Activated CD4-positive, alpha-beta T cell treated with anti-CD3 and anti-CD28 coated beads, Interleukin-2, amount 50 U/mL, for 1 hour (primary cell): ENCODE results near the gene TAB2.
"Not testable (repeated sequence)": the region's sequence is repeated elsewhere in the genome, so short reads cannot be mapped to it uniquely, and the experiment has no call there.

ENCODE experiments used
- DNase-seq: peaks from one replicate; pipeline ENCODE4 v3.0.0-alpha.2; 2020

Gene TAB2

DNA sequence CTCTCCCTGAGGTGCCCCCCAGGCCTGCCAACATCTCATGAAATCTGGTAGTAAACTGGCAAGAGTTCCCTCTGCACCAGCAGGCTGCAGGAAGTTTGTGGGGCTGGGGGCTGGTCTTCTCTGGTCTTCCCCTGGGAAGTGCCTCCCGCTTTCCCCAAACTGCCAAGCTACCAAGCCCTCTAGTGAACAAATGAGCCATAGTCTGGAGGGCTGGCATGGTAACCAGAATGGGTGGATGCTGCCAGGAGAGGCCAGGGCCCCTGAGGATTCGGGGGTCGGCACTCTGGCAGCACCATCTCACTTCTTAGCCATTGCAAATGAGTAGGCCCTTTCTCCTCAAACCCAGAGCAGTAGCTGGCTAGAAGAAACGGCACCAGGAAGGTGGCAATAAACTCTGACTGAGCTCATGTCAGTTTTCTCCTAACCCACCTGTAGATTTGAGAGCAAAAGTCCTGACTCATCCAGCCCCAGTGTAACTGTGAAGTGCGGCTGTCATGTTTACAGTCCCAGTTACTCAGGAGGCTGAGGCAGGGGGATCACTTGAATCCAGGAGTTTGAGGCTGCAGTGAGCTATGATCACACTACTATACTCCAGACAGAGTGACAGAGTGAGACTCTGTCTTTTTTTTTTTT is 131.4 kb downstream of the TAB2 start:
- DNase-seq: no peak

DNA sequence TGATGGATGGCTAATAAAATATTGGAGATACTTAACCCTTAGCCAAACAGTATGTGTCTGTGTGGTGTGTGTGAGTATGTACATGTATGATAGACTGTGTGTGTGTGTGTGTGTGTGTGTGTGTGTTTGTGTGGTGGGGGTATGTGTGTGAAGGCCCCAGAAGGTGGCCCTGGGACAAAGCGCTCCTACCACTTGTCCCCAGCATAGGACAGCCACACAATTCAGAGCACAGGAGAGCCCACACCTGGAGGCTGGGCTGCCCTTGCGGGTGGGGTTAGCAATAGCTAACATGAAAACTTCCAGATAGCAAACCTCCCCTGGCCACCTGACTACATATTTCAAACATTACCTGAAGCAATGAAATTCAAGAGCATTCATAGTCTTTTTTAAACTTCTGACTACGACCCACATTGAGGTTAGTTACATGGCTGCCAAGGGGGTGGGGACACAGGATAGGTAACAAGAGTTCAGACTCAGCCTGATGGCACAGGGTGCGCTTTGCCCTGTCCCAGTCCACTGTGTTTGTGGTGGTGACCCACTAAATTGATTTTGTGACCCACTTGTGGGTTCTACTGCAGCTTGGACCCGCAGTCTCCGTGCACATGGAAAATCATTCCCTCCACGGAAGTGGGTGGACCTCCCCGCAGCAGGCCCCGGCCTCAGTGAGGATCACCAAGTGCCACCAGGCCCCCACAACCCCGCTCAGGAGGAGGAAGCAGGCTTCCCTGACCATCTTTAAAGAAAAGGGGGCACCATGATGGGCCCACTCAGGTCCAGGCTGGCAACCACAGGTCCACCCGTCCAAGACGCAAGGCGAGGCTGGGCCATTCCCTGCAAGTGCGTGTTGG is 132.5 kb downstream of the TAB2 start:
- no peak for DNase-seq

DNA sequence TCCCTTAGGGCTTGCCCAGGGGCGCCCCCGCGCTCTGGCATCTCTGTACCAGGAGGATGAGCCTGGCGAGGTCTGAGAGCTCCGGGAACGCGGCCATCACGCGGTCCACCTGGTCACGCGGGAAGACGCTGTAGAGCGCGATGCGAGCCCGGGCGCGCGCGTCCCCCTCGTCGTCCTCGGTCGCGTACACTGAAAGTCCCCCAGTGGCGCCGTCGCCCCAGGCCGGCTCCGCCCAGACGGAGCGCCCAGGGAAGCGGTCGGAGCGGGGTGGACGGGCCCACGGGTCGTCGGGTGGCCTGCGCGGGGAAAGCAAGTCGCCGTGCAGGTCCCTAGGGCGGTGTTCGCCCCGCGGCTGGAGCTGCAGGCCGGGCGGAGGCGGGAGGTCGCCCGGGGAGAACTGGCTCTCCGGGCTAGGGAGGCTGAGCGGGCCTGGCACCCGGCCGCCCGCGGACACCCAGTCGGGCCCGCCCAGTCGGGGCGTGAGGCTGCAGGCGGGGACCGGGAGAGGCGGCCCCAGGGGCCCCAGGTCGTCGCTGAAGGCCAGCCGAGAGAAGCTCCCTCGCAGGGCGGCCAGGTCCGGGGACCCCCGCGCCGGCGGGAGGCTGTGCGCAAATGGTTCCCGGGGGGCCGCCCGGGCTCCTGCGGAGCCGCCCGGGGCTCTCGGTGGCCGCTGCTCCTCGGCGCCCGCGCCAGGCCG is 133.3 kb downstream of the TAB2 start:
- DNase-seq: no peak

DNA sequence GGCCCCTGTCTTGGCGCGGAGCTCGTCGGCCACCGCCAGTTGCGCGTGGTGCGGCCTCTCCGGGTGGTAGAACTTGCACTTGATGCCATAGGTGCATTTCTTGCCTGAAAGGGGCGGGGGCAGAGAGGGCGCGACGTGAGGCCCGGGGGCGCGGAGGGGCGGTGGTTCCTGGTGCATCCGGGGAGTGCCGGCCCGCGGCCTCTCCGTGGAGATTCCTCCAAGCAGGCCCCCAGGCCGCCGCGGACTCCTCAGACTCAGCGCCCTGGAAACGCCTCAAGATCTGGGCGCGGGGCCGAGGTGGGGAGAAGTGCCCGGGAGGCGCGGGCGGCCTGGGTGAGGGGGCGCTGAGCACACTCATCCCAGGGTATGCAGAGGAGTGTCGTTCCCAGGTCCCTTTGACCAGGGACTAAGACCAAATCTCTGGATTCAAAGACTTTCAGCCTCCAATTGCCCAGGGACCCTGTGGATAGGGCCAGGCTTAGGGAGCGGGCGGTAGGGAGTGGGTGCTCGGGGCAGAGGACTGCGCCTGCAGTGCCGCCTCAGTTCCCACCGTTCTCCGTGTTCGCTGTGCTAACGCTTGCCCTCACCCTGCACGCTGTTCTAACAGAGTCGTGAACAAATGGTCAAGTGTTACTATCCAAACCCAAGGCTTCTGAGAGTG is 134.0 kb downstream of the TAB2 start:
- DNase-seq: no peak

DNA sequence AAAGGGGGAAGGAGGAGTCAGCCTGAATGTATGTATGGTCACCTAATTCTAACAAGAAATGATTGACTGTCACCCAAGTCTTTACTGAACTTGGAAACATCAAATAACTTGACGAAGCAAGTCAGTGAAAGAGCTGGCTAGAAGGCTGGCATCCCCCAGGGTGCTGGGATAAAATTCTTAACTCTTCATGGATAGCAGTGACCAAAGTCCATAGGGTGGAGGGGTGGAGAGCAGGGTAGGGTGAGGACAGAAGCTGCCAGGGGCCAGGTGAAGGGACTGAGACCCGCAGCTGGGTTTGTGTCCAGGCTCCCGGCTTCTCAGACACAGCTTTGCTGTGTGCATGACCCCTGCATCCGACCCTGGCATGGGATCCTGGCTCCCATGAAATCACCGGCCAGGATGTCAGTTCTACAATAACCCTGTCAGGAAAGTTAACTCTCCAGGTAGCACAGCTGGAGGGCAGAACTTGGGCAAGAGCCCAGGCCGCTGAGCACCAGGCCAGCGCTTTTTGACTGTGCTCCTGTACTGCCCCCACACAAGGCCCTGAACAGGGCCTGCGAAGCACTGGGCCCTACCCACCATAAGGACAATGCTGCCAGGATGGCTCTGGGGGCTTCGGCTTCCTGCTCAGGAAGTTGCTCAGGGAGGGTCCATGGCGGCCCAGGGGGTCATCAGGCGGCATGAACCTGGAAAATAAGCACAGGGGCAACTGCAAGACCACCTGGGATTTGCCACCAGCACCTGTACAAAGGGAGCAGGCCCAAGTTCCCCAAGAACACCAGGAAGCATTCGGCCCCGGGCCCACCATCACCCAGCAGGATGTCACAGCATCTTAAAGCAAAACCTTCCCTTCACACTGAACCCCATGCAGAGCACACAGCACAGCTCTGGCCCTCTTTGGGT is 134.8 kb downstream of the TAB2 start:
- DNase-seq: no peak

DNA sequence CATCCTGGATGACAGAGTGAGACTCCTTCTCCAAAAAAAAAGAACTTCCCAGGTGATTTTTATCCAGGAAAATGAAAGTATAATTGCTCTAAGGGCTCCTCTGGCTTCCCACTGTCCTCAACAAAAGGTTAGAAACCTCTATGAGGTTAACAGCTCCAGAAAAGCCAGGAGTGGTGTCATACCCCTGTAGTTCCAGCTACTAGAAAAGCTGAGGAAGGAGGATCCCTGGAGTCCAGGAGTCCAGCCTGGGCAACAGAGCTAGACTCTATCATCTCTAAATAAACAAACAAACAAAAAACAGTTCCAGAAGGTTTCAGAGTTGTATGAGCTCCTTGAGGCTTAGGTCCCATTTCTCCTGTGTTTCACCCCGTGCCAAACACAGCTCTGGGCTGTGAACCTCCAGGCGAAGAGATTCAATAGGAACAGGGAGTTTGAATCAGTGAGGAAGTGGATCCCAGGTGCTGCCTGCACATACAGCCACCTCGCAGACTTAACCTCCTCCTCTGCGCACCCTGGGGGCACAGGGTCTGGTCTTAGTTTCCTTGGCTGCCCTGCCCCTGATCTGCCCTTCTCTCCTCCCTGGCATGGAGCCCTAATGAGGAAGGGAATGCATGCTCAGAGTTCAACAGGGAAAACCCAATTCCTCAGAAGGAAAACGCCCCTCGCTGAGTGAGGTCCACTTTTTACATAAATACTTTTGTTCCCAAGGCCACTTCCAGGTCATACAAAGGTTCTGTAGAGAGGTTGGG is 136.3 kb downstream of the TAB2 start:
- no peak for DNase-seq

DNA sequence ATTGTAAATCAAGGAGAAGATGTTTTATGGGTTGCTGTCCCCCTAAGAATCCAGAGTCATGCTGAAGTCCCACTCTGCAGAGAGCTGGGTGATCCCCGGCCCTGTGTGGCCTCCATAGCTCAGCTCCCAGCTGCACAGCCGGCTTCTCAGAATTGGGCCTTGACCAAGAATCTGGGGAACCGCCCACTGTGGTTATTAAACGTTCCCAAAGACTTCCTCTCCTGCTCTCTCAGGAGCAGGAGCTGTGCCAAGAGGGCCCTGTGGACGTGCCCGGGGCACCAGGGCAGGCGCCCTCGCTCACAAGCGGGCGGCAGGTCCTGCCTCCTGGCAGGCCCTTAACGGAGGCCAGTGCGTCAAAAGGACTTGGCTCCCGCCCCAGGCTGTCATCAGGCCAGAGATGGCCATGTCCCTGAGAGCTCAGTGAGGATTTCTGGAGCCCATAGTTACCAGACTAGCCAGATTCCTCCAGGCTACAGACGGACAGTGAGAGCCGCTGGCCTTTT is 136.9 kb downstream of the TAB2 start:
- no peak for DNase-seq

DNA sequence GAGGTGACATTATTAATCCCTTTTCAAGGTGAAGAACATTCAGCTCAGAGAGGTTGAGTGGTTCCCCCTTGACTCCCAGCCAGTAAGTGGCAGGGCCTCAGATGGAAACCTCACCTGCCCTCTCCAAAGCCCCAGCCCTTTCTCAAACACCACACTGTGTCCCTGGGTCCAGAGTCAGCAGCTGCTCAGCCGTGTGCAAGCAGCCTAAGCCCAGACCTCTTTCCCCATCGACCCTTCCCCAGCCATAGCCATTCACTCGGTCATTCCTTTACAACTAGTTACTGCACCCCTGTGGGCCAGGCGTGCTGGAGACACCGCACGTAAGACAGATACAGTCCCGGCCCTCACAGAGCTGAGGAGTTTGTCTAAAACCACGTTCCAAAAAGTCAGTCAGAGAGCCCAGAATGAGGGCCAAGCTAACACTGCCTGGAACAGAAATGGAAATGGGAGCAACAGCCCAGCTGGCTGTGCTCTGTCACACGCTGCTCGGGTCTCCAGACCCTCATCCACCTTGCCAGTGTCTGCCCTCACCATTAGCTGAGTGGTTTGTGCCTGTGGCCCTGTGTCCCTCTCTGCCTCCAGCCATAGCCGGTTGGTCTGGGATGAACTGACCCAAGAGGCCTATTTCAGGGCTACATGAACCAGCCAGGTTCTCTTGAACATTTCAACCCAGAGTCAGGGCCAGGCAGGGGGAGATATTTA is 137.7 kb downstream of the TAB2 start:
- no peak for DNase-seq

DNA sequence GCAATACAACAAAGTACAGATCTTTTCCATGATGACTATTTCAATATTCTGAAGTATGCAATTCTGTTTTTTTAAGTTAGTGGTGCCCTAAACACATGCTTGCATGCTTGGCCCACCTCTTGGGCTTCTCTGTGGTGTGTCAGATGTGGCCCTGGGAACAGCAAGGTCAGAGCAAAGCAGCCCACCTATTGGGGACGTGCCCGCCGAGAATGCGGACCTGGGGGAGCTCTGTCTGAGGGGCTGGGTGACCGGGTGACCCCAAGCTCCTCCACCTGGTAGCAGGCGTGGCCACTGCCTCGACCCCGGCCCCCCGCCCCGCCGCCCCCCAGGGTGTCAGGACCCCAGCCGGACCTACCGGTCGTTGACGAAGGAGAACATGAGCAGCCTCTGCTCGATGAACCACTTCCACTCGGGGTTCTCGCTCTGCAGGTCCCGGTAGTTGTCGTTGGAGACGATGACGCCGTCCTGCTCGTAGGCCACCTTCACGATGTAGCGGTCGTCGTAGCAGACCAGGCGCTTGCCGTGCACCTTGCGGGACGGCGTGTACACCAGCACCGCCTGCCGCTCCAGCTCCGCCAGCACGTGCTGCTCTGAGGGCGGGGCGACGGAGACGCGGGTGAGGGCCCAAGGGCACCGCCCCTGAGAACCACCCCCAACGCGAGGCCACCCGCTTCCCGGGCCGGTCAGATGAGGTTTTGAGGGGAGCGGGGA is 139.0 kb downstream of the TAB2 start:
- DNase-seq: no peak

DNA sequence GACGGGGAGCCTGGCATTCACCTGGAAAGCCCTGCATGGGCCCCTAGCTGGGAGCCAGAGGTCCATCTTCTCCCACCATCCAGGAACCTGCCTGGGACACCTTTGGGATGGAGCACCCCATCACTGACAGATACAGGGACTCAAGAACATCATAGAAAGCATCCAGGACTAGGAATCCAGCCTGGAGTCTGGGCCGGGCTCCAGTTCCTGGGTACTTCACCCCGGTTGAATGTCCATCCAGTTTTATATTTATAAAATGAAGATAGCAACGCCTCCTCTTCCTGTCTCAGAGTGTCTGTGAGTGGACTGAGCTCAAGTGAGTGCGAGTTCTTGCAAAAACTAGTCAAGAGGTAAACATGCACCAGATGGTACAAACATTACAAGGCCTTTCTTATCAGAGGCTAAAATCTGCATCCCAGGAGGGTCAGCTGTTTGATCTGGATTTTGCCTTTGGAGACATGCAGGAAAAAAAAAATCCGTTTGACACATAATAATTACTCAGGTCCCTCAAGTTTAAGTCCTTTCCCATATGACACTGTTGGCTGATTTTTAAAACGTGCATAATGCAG is 139.9 kb downstream of the TAB2 start:
- DNase-seq: no peak

DNA sequence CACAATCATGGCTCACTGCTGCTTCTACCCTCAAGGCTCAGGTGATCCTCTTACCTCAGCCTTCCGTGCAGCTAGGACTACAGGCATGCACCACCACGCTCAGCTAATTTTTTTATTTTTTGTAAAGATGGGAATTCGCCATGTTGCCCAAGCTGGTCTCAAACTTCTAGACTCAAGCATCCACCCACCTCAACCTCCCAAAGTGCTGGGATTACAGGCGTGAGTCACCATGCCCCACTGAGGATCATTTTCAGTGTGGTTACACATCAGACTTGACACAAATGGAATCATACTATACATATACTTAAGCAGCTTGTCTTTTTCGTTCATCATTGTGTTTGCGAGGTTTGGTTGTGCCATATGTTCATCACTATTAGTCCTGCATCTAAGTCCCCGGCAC is 140.7 kb downstream of the TAB2 start:
- DNase-seq: no peak

DNA sequence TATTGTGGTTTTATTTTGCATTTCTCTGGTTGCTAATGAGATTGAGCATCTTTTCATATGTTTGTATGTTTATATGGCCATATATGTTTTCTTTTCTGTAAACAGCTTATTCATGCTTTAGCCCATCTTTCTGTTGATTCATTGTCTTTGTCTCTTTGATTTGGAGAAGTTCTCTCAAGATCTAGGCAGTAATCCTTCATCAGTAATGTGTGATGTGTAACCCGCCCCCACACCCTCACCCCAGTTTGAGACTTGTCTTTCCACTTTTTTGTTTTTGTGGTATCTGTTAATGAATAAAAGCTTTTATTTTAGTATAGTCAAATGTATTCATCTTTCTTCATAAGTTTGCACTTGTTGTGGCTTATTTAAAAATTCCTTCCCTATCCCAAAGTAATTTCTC is 141.3 kb downstream of the TAB2 start:
- DNase-seq: no peak

DNA sequence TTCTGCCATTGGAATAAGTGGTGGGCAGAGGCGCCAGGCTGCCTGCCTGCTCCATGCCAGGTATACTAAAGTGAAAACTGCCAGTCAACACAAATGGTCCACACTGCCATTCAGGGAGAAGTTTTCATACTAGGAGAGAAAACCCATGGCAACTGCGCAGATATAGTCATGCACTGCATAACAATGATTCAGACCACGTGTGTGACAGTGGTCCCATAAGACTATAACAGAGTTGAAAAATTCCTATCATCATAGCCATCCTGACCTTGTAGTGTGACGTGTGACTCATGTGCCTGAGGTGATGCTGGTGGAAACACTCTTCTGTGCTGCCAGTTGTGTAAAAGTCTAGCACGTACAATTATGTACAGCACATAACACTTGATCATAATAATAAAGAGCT is 142.2 kb downstream of the TAB2 start:
- DNase-seq: no peak

DNA sequence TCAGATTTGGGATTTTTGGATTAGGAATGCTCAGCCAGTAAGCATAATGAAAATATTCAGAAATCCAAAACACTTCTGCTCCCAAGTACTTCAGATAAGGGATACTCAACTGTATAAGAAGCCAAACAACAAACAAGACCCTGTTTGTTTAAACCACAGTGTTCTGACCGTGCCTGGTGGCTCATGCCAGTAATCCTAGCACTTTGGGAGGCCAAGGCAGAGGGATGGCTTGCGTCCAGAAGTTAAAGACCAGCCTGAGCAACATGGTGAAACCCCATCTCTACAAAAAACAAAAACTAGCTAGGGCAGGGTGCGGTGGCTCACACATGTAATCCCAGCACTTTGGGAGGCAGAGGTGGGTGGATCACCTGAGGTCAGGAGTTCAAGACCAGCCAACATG is 142.7 kb downstream of the TAB2 start:
- DNase-seq: not testable (repeated sequence)
